Neural progenitor cell (in vitro differentiated cells): ENCODE measurements around the gene STK38L. TPM values are rescaled to one million over a fixed set of nuclear protein-coding genes. Genes with fewer than 3 reads are reported as not detected.

ENCODE experiments used
- DNase-seq: peaks from one replicate; pipeline ENCODE4 v3.0.0-alpha.2; 2016; ENCODE audit warnings: low spot score
- H2AFZ ChIP-seq: fragments of 200-600 bp; sonication (generic); replicated peaks from 2 replicates; pipeline ENCODE4 v1.6.1; 2016; ENCODE audit warnings: antibody characterized with exemption
- H3F3A ChIP-seq: fragments of 200-600 bp; sonication (generic); 2 replicates; pipeline ENCODE4 v1.6.1; 2016; ENCODE audit warnings: antibody characterized with exemption, low read depth
- H3K27ac ChIP-seq: fragments of 200-600 bp; sonication (generic); 2 replicates; pipeline ENCODE4 v1.5.1; 2016; ENCODE audit warnings: mild to moderate bottlenecking
- H3K27me3 ChIP-seq: fragments of 200-600 bp; sonication (generic); 2 replicates; pipeline ENCODE4 v1.6.1; 2016; ENCODE audit warnings: mild to moderate bottlenecking, moderate library complexity
- H3K36me3 ChIP-seq: fragments of 200-600 bp; sonication (generic); 2 replicates; pipeline ENCODE4 v1.5.1; 2016
- H3K4me1 ChIP-seq: fragments of 200-600 bp; sonication (generic); 2 replicates; pipeline ENCODE4 v1.6.1; 2016; ENCODE audit warnings: mixed run types
- H3K4me2 ChIP-seq: fragments of 200-600 bp; sonication (generic); 2 replicates; pipeline ENCODE4 v1.6.1; 2016
- H3K4me3 ChIP-seq: fragments of 200-600 bp; sonication (generic); 2 replicates; pipeline ENCODE4 v1.5.1; 2016
- H3K79me2 ChIP-seq: fragments of 200-600 bp; sonication (generic); 2 replicates; pipeline ENCODE4 v1.6.1; 2016; ENCODE audit warnings: low read depth
- H3K9ac ChIP-seq: fragments of 200-600 bp; sonication (generic); 2 replicates; pipeline ENCODE4 v1.6.1; 2016
- H3K9me3 ChIP-seq: fragments of 200-600 bp; sonication (generic); 2 replicates; pipeline ENCODE4 v1.5.1; 2016; ENCODE audit warnings: low read depth
- H4K20me1 ChIP-seq: fragments of 200-600 bp; sonication (generic); 2 replicates; pipeline ENCODE4 v1.6.1; 2016; ENCODE audit warnings: low read depth
- H3K27ac Mint-ChIP-seq: 3 replicates; pipeline ENCODE4 v1.8.0; 2021; ENCODE audit warnings: mixed read lengths
- H3K27me3 Mint-ChIP-seq: 2 replicates; pipeline ENCODE4 v1.8.0; 2022; ENCODE audit warnings: low read depth, mild to moderate bottlenecking, inconsistent platforms, moderate library complexity, mixed read lengths; ENCODE audit not compliant: insufficient read depth
- H3K36me3 Mint-ChIP-seq: 3 replicates; pipeline ENCODE4 v1.8.0; 2021; ENCODE audit warnings: mixed read lengths
- H3K4me1 Mint-ChIP-seq: 3 replicates; pipeline ENCODE4 v1.8.0; 2021; ENCODE audit warnings: mixed read lengths
- H3K4me3 Mint-ChIP-seq: 3 replicates; pipeline ENCODE4 v1.8.0; 2021; ENCODE audit warnings: mild to moderate bottlenecking, moderate library complexity, mixed read lengths
- H3K9me3 Mint-ChIP-seq: 3 replicates; pipeline ENCODE4 v1.8.0; 2020; ENCODE audit warnings: mixed read lengths
- EZH2 ChIP-seq: fragments of 200-600 bp; sonication (generic); IDR thresholded peaks from 2 replicates; pipeline ENCODE4 v1.6.1; 2017; ENCODE audit warnings: antibody characterized with exemption, mild to moderate bottlenecking, moderate library complexity
- EZH2phosphoT487 ChIP-seq: fragments of 200-600 bp; sonication (generic); IDR thresholded peaks from 2 replicates; pipeline ENCODE4 v1.6.1; 2017; ENCODE audit warnings: antibody characterized with exemption
- total RNA-seq: library from RNA; depleted of rRNA; stranded (reverse); fragments of >200 nt; gene quantifications from 2 replicates; pipeline ENCODE4 v1.2.3, GENCODE V29; 2015; ENCODE audit warnings: low replicate concordance
- TF ChIP-seq, protein P1 (sequence below): fragments of 200-600 bp; sonication (generic); IDR thresholded peaks from 2 replicates; pipeline ENCODE4 v1.5.1; 2017; ENCODE audit warnings: antibody characterized with exemption, mild to moderate bottlenecking

Gene STK38L
- total RNA-seq, 1 donor from 2014 or later: 62.6 TPM

DNA sequence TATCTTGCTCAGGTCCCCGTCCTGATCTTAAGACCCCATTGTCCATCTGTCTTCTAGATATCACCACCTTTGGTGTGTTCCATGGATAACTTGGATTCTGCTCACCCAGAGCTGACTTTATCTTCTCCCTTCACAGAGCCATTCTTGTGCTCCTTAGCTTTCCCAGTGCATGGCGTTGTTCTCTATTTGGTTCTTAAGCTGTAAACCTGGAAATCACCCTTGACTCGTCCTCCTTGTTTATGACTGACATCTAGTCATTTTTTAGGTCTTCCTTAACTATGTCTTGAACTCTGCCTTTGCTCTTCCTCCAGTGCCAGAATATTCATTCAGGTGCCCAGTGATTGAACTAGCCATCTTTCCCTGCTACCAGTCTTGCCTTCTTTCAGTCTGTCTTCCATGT is 11.7 kb downstream of the STK38L start:
- H3K9me3 Mint-ChIP-seq: peaks cover 5% of the 10 kb centered on the region

DNA sequence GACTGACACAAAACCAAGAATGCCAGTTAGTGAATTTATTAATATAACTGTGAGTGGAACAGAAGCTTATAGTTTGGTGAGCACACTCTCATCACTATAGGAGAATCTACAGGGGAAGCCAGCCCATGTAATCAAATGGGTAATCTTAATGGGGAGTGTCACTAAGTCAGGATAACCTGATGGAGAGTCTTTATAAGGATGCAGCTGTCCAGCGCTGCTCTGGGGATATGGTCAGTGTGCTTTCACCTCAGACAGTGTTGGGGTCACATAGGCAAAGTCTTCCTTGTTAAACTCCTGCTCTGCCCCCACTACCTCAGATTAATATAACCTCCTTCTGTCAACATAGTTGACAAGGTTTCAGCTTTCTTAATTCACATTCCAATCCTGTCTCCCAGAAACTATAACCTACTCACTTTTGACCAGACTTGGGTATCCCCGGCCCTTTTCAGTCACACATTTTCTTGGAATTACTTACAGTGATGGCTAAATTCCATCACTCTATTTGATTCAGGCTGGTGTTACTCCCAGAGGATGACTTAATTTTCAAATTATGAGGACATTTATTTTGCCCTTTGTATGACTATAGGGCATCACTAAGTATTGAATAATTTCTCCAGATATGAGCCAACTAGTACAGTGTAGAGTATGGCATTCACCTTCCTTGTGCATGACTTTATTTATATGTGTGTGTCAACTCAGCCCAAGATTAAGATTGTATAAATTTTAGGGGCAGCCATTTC is 13.2 kb downstream of the STK38L start:
- peaks cover 16% of the 10 kb centered on the region for H3K4me1 Mint-ChIP-seq
- H3K9me3 ChIP-seq: no peaks in the 10 kb centered on the region
- peaks cover 84% of the 10 kb centered on the region for H3K79me2 ChIP-seq

More for the DNA sequence above, 11.7 kb downstream of the STK38L start:
- Histone ChIP-seq H3K9ac (no peak overlapping the region), H2AFZ (no peak overlapping the region), H3K79me2 (peaks cover 79% of the 10 kb centered on the region), H3K27me3 (no peaks in the 10 kb centered on the region), H3K4me2 (no peak overlapping the region), H3K27ac (no peak overlapping the region), H3K4me3 (no peak overlapping the region), H3K36me3 (no peaks in the 10 kb centered on the region), H3K9me3 (no peaks in the 10 kb centered on the region), H3F3A (no peaks in the 10 kb centered on the region), H4K20me1 (no peaks in the 10 kb centered on the region), H3K4me1 (no peaks in the 10 kb centered on the region)
- Mint-ChIP-seq H3K36me3 (peaks cover 13% of the 10 kb centered on the region), H3K27me3 (no peaks in the 10 kb centered on the region), H3K4me1 (peaks cover 16% of the 10 kb centered on the region), H3K27ac (no peak overlapping the region), H3K4me3 (no peak overlapping the region)
- DNase-seq: no peak
- no peak for TF ChIP-seq EZH2phosphoT487
- TF ChIP-seq EZH2: no peak
- TF ChIP-seq, protein P1, sequence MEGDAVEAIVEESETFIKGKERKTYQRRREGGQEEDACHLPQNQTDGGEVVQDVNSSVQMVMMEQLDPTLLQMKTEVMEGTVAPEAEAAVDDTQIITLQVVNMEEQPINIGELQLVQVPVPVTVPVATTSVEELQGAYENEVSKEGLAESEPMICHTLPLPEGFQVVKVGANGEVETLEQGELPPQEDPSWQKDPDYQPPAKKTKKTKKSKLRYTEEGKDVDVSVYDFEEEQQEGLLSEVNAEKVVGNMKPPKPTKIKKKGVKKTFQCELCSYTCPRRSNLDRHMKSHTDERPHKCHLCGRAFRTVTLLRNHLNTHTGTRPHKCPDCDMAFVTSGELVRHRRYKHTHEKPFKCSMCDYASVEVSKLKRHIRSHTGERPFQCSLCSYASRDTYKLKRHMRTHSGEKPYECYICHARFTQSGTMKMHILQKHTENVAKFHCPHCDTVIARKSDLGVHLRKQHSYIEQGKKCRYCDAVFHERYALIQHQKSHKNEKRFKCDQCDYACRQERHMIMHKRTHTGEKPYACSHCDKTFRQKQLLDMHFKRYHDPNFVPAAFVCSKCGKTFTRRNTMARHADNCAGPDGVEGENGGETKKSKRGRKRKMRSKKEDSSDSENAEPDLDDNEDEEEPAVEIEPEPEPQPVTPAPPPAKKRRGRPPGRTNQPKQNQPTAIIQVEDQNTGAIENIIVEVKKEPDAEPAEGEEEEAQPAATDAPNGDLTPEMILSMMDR: no peak

GRCh38 chr12:27260746-27261145 is 16.7 kb downstream of the STK38L start:
- H3K27ac ChIP-seq: no peak overlapping the region
- no peak overlapping the region for H2AFZ ChIP-seq
- no peak for DNase-seq
- H3K4me2 ChIP-seq: no peak overlapping the region
- no peak overlapping the region for H3K4me3 ChIP-seq
- TF ChIP-seq, protein P1: no peak
- no peak for TF ChIP-seq EZH2
- TF ChIP-seq EZH2phosphoT487: no peak
- Mint-ChIP-seq H3K27me3 (no peaks in the 10 kb centered on the region), H3K4me3 (no peak overlapping the region), H3K4me1 (peaks cover 16% of the 10 kb centered on the region), H3K27ac (no peak overlapping the region), H3K9me3 (peaks cover 2% of the 10 kb centered on the region), H3K36me3 (peaks cover 13% of the 10 kb centered on the region)
- H4K20me1 ChIP-seq: no peaks in the 10 kb centered on the region
- peaks cover 65% of the 10 kb centered on the region for H3K79me2 ChIP-seq
- H3K4me1 ChIP-seq: no peaks in the 10 kb centered on the region
- H3K27me3 ChIP-seq: no peaks in the 10 kb centered on the region
- no peaks in the 10 kb centered on the region for H3K36me3 ChIP-seq
- no peaks in the 10 kb centered on the region for H3F3A ChIP-seq
- H3K9me3 ChIP-seq: no peaks in the 10 kb centered on the region
- H3K9ac ChIP-seq: no peak overlapping the region

More for the DNA sequence above, 13.2 kb downstream of the STK38L start:
- Histone ChIP-seq H3K4me1 (no peaks in the 10 kb centered on the region), H3F3A (no peaks in the 10 kb centered on the region), H3K4me3 (no peak overlapping the region), H3K27ac (no peak overlapping the region), H3K27me3 (no peaks in the 10 kb centered on the region), H3K9ac (no peak overlapping the region), H3K4me2 (no peak overlapping the region), H4K20me1 (no peaks in the 10 kb centered on the region), H3K36me3 (no peaks in the 10 kb centered on the region), H2AFZ (no peak overlapping the region)
- H3K36me3 Mint-ChIP-seq: peaks cover 13% of the 10 kb centered on the region
- DNase-seq: no peak
- H3K4me3 Mint-ChIP-seq: no peak overlapping the region
- no peak overlapping the region for H3K27ac Mint-ChIP-seq
- peaks cover 5% of the 10 kb centered on the region for H3K9me3 Mint-ChIP-seq
- no peak for TF ChIP-seq EZH2phosphoT487
- TF ChIP-seq EZH2: no peak
- TF ChIP-seq, protein P1: no peak
- H3K27me3 Mint-ChIP-seq: no peaks in the 10 kb centered on the region
